GM12874 (cell line): ENCODE results near the gene DLEC1.

Experiments used
- TF ChIP-seq, protein P1 (sequence below): IDR thresholded peaks from 2 replicates; pipeline ENCODE4 v1.5.1; 2011; ENCODE audit warnings: low read depth, mild to moderate bottlenecking, control low read depth, low read length, moderate library complexity; ENCODE audit not compliant: insufficient read depth

Gene DLEC1

DNA sequence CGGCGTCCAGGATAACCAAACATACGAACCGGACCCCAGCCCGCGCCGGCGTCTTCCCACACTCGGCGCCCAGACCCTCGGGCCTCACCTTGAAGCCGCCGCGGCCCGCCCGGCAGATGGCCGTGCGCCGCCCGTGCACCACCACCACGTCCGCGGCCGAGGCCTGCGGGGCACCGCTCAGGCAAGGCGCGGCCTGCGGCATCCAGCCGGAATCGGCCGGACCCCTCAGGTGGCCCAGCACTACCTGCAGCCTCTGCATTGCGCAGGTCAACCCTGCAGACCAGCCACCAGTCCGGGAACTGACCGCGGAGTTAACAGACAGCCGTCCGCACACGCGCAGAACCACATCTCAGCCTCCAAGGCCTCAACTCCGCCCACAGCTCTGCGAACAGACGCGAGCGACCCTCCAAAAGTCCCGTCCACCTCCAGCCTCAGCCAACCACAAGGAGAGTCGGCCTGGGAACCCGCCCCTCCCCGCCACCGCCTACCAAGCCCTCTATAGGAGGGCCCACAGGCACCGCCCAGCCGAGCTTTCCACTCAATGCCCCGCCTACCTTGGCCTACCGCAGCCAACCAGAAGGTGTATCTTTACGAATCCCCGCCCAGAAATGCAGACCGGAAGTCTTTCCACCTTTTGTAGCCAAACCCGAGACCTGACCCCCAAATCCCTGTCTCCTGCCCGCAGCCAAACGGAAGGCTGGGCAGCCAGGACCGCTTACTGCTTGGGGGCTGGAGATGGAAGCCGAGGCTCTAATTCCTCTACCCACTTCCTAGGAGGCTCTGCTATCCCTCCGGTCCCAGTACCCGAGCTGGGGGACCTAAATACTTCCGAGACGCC, 98.0 kb downstream of the DLEC1 start, which contains the start of gene ACAA1:
Gene ACAA1 (minus strand): TSS at position 351 of the 838 bp plus-strand sequence. CDS start 92 bp downstream, at position 259.
- TF ChIP-seq, protein P1, sequence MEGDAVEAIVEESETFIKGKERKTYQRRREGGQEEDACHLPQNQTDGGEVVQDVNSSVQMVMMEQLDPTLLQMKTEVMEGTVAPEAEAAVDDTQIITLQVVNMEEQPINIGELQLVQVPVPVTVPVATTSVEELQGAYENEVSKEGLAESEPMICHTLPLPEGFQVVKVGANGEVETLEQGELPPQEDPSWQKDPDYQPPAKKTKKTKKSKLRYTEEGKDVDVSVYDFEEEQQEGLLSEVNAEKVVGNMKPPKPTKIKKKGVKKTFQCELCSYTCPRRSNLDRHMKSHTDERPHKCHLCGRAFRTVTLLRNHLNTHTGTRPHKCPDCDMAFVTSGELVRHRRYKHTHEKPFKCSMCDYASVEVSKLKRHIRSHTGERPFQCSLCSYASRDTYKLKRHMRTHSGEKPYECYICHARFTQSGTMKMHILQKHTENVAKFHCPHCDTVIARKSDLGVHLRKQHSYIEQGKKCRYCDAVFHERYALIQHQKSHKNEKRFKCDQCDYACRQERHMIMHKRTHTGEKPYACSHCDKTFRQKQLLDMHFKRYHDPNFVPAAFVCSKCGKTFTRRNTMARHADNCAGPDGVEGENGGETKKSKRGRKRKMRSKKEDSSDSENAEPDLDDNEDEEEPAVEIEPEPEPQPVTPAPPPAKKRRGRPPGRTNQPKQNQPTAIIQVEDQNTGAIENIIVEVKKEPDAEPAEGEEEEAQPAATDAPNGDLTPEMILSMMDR, result no peak

DNA sequence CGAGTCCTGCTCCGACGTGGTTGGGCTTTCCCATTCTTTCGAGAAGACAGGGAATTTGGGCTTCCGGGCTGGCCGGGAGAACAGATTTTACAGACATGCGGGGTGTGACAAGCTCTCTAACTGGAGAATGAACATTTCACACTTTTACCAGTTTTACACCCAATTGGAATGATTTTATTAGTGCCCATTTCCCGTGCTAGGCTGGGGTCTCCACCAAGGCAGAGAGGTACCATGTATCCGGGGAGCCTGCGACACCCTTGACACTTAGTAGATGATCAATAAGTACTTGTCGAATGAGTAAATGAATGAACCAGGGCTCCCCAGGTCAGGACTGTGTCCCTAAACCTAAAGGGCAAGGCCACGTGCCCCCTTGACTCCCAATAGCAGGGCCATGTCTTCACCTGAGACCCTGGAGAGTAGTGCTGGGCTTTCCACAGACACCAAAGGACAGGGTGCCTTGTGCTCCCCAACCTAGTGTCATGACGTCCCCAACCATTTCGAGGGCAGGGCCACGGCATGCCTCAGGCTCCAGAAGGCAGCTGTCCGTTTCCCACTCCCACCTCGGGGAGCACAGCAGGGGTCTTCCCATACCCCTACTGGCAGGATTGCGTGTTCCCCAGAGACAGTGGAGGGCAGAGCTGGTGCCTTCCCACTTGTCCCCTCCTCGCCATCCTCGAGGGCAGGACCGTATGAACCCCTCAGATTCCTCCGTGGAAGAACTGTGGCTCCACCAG, 98.8 kb downstream of the DLEC1 start:
- TF ChIP-seq, protein P1, result no peak

DNA sequence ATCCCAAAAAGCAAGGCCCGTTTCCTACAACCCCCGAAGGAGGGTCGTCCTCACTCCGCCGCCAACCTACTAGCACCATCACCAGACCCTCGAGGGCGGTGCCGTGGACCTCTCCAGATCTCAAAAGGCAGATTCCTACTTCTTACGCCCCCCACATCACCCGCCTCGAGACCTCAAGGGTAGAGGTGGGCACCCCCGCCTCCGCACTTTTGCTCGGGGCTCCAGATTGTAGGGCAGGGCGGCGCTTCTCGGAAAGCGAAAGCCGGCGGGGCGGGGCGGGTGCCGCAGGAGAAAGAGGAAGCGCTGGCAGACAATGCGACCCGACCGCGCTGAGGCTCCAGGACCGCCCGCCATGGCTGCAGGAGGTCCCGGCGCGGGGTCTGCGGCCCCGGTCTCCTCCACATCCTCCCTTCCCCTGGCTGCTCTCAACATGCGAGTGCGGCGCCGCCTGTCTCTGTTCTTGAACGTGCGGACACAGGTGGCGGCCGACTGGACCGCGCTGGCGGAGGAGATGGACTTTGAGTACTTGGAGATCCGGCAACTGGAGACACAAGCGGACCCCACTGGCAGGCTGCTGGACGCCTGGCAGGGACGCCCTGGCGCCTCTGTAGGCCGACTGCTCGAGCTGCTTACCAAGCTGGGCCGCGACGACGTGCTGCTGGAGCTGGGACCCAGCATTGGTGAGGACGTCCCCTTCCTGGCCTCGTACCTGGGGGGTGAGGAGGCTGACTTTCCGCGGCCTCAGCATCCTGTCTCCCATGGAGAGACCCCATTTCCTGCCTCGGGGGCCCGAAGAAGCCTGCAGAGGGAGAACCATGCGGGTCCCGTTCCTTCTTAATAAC, 99.6 kb downstream of the DLEC1 start, which contains the start of gene MYD88:
Gene MYD88 (plus strand): TSS at position 313 of the 842 bp plus-strand sequence. CDS start 40 bp downstream, at position 353.
- TF ChIP-seq, protein P1, result no peak

DNA sequence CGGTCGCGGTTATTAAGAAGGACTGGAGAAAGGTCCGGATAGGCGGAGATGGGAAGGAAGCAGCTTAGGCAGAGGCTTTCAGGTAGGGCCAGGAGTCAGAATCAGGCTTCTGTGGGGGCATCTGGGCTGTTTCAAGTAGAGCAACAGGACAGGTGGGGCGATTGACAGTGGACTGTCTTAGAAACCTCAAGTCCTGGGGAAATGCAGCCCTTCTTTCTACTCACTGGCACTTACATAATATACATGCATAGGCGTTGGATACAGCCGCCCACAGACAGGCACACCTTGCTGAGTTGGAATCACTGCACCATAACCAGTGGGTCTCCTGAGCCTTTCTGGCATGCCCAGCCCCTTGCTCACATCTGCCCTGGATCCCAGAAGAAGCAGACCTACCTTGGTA, 100.2 kb downstream of the DLEC1 start:
- TF ChIP-seq, protein P1, result no peak

DNA sequence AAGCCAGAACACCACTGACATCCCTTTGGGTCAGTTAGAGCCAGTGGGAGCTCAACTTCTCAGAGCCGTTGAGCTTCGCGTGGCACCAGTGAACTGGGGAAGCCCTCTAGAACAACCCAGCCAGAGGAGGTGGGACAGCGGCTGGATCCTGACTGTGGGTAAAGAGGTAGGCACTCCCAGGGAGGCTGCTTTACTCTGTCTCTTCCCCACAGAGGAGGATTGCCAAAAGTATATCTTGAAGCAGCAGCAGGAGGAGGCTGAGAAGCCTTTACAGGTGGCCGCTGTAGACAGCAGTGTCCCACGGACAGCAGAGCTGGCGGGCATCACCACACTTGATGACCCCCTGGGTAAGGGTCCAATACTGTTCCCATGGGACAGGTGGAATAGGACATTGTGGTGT, 100.6 kb downstream of the DLEC1 start:
- TF ChIP-seq, protein P1, result no peak

DNA sequence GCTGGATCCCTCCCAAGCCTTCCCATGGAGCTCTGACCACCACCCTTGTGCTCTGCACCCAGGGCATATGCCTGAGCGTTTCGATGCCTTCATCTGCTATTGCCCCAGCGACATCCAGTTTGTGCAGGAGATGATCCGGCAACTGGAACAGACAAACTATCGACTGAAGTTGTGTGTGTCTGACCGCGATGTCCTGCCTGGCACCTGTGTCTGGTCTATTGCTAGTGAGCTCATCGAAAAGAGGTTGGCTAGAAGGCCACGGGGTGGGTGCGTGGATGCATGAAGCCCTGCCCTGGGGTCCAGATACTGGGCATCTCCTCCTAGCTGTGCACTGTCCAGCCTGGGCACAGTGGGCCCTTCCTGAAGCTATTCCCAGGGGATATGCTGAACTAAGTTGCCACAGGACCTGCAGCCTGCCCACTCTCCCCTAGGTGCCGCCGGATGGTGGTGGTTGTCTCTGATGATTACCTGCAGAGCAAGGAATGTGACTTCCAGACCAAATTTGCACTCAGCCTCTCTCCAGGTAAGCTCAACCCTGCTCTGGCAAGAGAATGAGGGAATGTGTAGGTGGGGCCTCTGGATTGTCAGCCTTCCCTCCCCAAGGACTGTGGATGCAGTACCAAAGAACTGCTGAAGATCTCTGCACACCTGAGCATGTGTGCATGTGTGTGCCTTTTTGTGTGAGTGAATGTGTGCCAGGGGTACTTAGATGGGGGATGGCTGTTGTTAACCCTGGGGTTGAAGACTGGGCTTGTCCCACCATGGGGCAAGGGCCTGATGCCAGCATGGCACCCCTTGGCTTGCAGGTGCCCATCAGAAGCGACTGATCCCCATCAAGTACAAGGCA, 101.5 kb downstream of the DLEC1 start:
- TF ChIP-seq, protein P1, result no peak
